ENCODE results near the gene KDF1.
"Not testable (repeated sequence)": the region's sequence is repeated elsewhere in the genome, so short reads cannot be mapped to it uniquely, and the experiment has no call there.

Gene KDF1

DNA sequence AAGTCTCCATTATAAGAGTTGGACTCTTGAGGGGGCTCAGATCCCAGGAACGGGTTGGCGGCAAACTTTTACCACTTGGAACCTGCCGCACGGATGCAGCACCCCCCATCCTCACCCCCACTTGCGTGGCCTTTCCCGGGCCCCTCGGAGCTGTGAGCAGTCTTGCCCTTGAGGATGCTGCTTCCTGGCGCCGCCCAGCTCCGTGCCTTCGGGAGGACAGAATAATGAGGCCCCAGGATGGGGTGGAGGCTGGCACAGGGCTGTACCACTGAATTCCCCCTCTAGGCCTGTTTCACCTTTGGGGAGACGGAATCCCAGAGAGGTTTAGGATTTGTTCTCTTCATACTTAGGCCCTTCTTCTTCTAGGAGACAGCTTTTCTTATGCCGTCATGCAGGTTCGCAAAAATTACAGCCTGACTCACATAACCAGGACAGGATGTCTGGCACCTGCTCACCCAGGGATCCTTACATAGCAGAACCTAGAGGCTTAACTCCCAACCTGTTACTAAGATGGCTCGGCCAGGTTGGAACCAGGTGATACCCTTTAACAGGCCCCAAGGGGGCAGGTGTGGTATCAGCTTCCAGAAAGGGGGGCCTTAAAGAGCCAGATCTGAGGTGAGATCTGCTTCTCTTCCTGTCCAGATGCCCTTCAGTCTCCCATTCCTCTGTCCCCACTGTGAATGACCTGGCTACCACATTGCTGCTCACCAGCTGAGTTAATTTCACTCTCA lies 34.7 kb upstream of the KDF1 start:
- DNase-seq (ENCODE audit: insufficient read length, low spot score), result no peak
- TF ChIP-seq POLR2A (IDR thresholded peaks at IDR 0.05; ENCODE audit: low read depth, low read length) (no peak), POU2F2 (IDR thresholded peaks at IDR 0.05; ENCODE audit: low read depth, low read length) (no peak), TAF1 (IDR thresholded peaks at IDR 0.05; ENCODE audit: low read depth, low read length) (no peak), SPI1 (IDR thresholded peaks at IDR 0.05; ENCODE audit: low read depth, low read length) (no peak), POLR2AphosphoS5 (IDR thresholded peaks at IDR 0.05; ENCODE audit: low read depth, low read length) (no peak), PAX5 (IDR thresholded peaks at IDR 0.05; ENCODE audit: insufficient read depth, low read length, severe bottlenecking) (no peak)
- no peak for FAIRE-seq

DNA sequence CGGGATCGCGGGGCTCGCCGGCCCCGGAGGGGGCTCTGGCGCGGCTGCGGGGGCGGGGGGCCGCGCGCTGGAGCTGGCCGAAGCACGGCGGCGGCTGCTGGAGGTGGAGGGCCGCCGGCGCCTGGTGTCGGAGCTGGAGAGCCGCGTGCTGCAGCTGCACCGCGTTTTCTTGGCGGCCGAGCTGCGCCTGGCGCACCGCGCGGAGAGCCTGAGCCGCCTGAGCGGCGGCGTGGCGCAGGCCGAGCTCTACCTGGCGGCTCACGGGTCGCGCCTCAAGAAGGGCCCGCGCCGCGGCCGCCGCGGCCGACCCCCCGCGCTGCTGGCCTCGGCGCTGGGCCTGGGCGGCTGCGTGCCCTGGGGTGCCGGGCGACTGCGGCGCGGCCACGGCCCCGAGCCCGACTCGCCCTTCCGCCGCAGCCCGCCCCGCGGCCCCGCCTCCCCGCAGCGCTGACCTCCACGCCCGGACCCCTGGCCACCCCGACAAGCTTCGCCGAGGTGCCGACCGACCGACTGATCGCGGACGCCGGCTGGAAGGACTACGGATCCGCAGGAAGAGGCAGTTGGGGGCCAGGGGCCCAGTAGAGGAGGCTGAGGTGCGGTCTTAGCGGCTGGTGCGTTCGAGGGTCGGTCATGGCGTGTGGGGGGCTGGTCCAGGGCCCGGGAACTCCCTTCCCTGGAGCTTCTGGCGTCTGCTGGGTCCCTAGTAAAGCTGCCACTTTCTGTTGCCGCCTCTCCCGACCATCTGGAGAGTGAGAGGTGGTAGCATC lies 33.9 kb upstream of the KDF1 start:
- FAIRE-seq, result peak; percentile 40
- DNase-seq (ENCODE audit: insufficient read length, low spot score), result no peak
- no peak for TF ChIP-seq TAF1 (IDR thresholded peaks at IDR 0.05; ENCODE audit: low read depth, low read length)
- no peak for TF ChIP-seq SPI1 (IDR thresholded peaks at IDR 0.05; ENCODE audit: low read depth, low read length)

- TF ChIP-seq POLR2A (IDR thresholded peaks at IDR 0.05; ENCODE audit: low read depth, low read length), result no peak
- TF ChIP-seq SPI1 (IDR thresholded peaks at IDR 0.05; ENCODE audit: low read depth, low read length), result no peak
- no peak for TF ChIP-seq POLR2AphosphoS5 (IDR thresholded peaks at IDR 0.05; ENCODE audit: low read depth, low read length)
- no peak for TF ChIP-seq TAF1 (IDR thresholded peaks at IDR 0.05; ENCODE audit: low read depth, low read length)
- no peak for TF ChIP-seq POU2F2 (IDR thresholded peaks at IDR 0.05; ENCODE audit: low read depth, low read length)
- TF ChIP-seq PAX5 (IDR thresholded peaks at IDR 0.05; ENCODE audit: insufficient read depth, low read length, severe bottlenecking), result no peak
- DNase-seq (ENCODE audit: insufficient read length, low spot score) (peak; percentile 88), FAIRE-seq (no peak)
Measured at GRCh38 chr1:26993237-26994019, 33.2 kb upstream of the KDF1 start, which contains the start of gene TRNP1. Gene TRNP1 (plus strand): TSS chr1:26993692. CDS start chr1:26993787, 95 bp downstream.

DNA sequence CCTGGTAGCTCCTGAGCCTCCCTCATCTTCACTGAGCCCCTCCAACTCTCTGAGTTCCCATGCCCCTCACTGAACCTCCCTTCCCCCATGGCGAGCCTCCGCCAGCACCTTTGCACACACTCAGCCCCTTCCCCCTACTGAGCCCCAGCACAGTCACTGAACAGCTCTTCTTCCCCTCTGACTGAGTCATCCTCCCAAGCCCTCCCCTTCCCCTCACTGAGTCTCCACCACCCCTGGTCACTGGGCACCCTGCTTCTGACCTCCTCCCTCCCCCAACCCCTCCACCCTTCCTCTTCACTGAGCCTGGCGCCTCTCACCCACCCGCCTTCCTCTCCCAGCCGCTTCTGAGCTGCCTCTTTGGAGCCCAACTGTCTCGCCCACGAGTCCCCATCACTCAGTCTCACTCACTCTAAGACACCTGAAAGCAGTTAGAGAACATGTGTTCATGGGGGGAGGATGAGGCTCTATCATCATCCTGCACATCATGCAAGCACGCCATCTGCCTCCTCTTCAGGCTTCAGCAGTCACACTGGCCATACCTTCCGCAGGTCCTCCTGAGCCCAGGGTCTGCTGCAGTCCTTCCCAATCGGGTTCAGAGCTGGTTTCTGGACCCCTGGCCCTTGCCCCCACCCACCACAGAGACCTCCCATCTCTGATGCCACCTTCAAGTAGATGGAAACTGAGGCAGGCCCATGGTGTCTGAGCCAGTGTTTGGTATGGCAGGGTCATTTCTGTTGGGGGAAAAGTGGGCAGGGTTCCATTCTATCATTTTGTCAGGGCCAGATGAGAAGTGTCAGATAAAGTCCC lies 31.2 kb upstream of the KDF1 start:
- no peak for TF ChIP-seq PAX5 (IDR thresholded peaks at IDR 0.05; ENCODE audit: insufficient read depth, low read length, severe bottlenecking)
- DNase-seq (ENCODE audit: insufficient read length, low spot score) (peak; percentile 57), FAIRE-seq (peak; percentile 74)

DNA sequence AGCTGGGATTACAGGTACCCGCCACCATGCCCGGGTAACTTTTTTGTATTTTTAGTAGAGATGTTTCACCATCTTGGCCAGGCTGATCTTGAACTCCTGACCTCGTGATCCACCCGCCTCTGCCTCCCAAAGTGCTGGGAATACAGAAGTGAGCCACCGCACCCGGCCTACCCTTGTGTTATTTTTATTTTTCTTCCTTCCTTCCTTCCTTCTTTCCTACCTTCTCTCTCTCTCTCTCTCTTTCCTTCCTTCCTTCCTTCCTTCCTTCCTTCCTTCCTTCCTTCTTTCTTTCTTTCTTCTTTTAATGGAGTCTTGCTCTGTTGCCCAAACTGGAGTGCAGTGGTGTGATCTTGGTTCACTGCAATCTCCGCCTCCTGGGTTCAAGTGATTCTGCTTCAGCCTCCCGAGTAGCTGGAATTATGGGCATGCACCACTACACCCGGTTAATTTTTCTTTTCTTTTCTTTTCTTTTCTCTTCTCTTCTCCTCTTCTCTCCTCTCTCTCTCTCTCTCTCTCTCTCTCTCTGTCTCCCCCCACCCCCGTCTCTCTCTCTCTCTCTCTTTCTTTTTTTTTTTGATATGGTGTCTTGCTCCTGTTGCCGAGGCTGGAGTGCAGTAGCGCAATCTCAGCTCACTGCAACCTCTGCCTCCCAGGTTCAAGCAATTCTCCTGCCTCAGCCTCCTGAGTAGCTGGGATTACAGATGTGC lies 29.3 kb upstream of the KDF1 start:
- not testable (repeated sequence) for DNase-seq (ENCODE audit: insufficient read length, low spot score); FAIRE-seq

DNA sequence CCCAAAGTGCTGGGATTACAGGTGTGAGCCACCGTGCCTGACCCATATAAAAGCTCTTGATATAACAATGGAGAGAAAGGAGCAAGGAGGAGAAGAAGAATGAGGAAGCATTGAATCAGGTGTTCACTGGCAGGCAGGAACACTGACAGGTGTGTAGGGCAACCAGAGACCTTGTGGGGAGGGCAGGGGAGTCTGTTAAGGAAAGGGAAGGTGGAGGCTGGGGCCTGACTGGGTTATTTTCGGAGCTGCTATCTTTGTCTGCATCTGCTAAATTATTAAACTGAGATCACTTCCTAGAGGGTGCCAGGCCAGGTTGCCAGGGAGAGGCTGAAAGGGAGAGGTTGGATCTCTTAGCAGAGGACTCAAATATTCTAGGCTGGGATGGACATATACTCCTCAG lies 26.4 kb upstream of the KDF1 start:
- TF ChIP-seq POLR2AphosphoS5 (IDR thresholded peaks at IDR 0.05; ENCODE audit: low read depth, low read length) (no peak), POLR2A (IDR thresholded peaks at IDR 0.05; ENCODE audit: low read depth, low read length) (no peak), TAF1 (IDR thresholded peaks at IDR 0.05; ENCODE audit: low read depth, low read length) (no peak), SPI1 (IDR thresholded peaks at IDR 0.05; ENCODE audit: low read depth, low read length) (no peak), PAX5 (IDR thresholded peaks at IDR 0.05; ENCODE audit: insufficient read depth, low read length, severe bottlenecking) (no peak), POU2F2 (IDR thresholded peaks at IDR 0.05; ENCODE audit: low read depth, low read length) (no peak)
- FAIRE-seq (no peak), DNase-seq (ENCODE audit: insufficient read length, low spot score) (no peak)

DNA sequence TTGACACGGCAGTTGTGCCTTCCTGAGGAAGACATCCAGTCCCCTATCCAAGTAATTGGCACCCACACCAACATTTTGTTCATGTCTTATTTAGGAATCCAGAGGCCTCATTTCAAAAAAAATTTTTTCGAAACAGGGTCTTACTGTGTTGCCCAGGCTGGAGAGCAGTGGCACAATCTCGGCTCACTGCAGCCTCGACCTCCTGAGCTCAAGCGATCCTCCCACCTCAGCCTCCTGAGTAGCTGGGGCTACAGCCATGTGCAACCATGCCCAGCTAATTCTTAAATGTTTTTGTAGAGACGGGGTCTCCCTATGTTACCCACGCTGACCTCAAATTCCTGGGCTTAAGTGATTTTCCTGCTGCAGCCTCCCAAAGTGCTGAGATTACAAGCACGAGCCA lies 24.0 kb upstream of the KDF1 start:
- no peak for FAIRE-seq
- TF ChIP-seq TAF1 (IDR thresholded peaks at IDR 0.05; ENCODE audit: low read depth, low read length) (no peak), POU2F2 (IDR thresholded peaks at IDR 0.05; ENCODE audit: low read depth, low read length) (no peak), SPI1 (IDR thresholded peaks at IDR 0.05; ENCODE audit: low read depth, low read length) (no peak), POLR2A (IDR thresholded peaks at IDR 0.05; ENCODE audit: low read depth, low read length) (no peak), PAX5 (IDR thresholded peaks at IDR 0.05; ENCODE audit: insufficient read depth, low read length, severe bottlenecking) (no peak), POLR2AphosphoS5 (IDR thresholded peaks at IDR 0.05; ENCODE audit: low read depth, low read length) (no peak)
- no peak for DNase-seq (ENCODE audit: insufficient read length, low spot score)

DNA sequence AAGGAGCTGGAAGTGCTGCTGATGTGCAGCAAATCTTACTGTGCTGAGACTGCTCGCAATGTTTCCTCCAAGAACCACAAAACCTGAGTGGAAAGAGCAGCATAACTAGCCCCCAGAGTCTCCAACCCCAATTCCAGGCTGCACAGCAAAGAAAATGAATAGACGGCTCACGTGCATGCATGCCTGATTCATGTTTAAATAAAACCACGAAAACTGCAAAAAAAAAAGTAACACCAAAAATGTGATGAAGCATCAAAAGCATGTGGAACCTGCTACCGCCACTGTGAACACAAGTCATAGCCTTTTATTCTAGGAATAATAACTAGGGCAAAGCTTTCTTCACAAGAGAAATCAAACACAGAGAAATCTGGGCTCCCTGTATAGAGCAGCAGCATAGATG lies 23.6 kb upstream of the KDF1 start:
- DNase-seq (ENCODE audit: insufficient read length, low spot score) (no peak), FAIRE-seq (no peak)
- TF ChIP-seq PAX5 (IDR thresholded peaks at IDR 0.05; ENCODE audit: insufficient read depth, low read length, severe bottlenecking) (no peak), SPI1 (IDR thresholded peaks at IDR 0.05; ENCODE audit: low read depth, low read length) (no peak), POLR2A (IDR thresholded peaks at IDR 0.05; ENCODE audit: low read depth, low read length) (no peak), POLR2AphosphoS5 (IDR thresholded peaks at IDR 0.05; ENCODE audit: low read depth, low read length) (no peak), POU2F2 (IDR thresholded peaks at IDR 0.05; ENCODE audit: low read depth, low read length) (no peak), TAF1 (IDR thresholded peaks at IDR 0.05; ENCODE audit: low read depth, low read length) (no peak)

Measured in GM12891 (cell line).